ENCODE data around the gene HLA-DQA1.
"Not testable (repeated sequence)": the region's sequence is repeated elsewhere in the genome, so short reads cannot be mapped to it uniquely, and the experiment has no call there.

The HLA-DQA1 gene

GRCh38 chr6:32659856-32660595 is 22.8 kb downstream of the HLA-DQA1 start:
- FAIRE-seq = no peak

GRCh38 chr6:32662099-32662498 is 24.9 kb downstream of the HLA-DQA1 start:
- FAIRE-seq = no peak

- no peak for FAIRE-seq
These were observed 25.6 kb downstream of the HLA-DQA1 start for GRCh38 chr6:32662836-32663235.

GRCh38 chr6:32664354-32664753 is 27.1 kb downstream of the HLA-DQA1 start:
- no peak for FAIRE-seq

GRCh38 chr6:32664827-32665362 is 27.7 kb downstream of the HLA-DQA1 start:
- no peak for FAIRE-seq

GRCh38 chr6:32665661-32666060 is 28.5 kb downstream of the HLA-DQA1 start:
- FAIRE-seq = no peak

GRCh38 chr6:32666420-32667300 is 29.5 kb downstream of the HLA-DQA1 start, which contains the start of gene HLA-DQB1:
TSS of gene HLA-DQB1 (minus strand) at chr6:32666657. CDS start at chr6:32666607, 50 bp downstream.
- FAIRE-seq = no peak

GRCh38 chr6:32668226-32668747 is 31.1 kb downstream of the HLA-DQA1 start:
- FAIRE-seq = no peak

- FAIRE-seq = no peak
These were observed 32.0 kb downstream of the HLA-DQA1 start for GRCh38 chr6:32669240-32669639.

GRCh38 chr6:32669893-32670292 is 32.7 kb downstream of the HLA-DQA1 start:
- no peak for FAIRE-seq

- not testable (repeated sequence) for FAIRE-seq
These were observed 34.7 kb downstream of the HLA-DQA1 start for GRCh38 chr6:32671908-32672307.

- FAIRE-seq = not testable (repeated sequence)
These were observed 36.9 kb downstream of the HLA-DQA1 start for GRCh38 chr6:32674123-32674522.

- FAIRE-seq = no peak
These were observed 42.3 kb downstream of the HLA-DQA1 start for GRCh38 chr6:32679492-32679891.

GRCh38 chr6:32680055-32680454 is 42.8 kb downstream of the HLA-DQA1 start:
- FAIRE-seq = no peak

- FAIRE-seq = no peak
These were observed 47.0 kb downstream of the HLA-DQA1 start for GRCh38 chr6:32684246-32684645.

- no peak for FAIRE-seq
These were observed 48.4 kb downstream of the HLA-DQA1 start for GRCh38 chr6:32685603-32686002.

- no peak for FAIRE-seq
These were observed 52.6 kb downstream of the HLA-DQA1 start for GRCh38 chr6:32689531-32690501.

GRCh38 chr6:32692019-32692418 is 54.8 kb downstream of the HLA-DQA1 start:
- FAIRE-seq = no peak

Data from endometrium (tissue), 2 donors.